HG02588 (cell line): ENCODE results near the gene ZNF576.
"Not testable (repeated sequence)": the region's sequence is repeated elsewhere in the genome, so short reads cannot be mapped to it uniquely, and the experiment has no call there.

Experiments used
- ATAC-seq: cut with Tn5 transposase; IDR thresholded peaks from one replicate; pipeline ENCODE4 v1.9.1; 2021; ENCODE audit warnings: mild to moderate bottlenecking, moderate library complexity; ENCODE audit not compliant: unreplicated experiment

Gene ZNF576

GRCh38 chr19:43598445-43599240, 2.2 kb downstream of the ZNF576 start:
- no peak for ATAC-seq

GRCh38 chr19:43599635-43600295, 3.4 kb downstream of the ZNF576 start:
- ATAC-seq = no peak

GRCh38 chr19:43600326-43600725, 3.9 kb downstream of the ZNF576 start:
- not testable (repeated sequence) for ATAC-seq

- no peak for ATAC-seq
These were observed 9.6 kb downstream of the ZNF576 start for GRCh38 chr19:43605875-43606568.

- ATAC-seq = no peak
These were observed 10.3 kb downstream of the ZNF576 start for GRCh38 chr19:43606569-43607229.

- ATAC-seq = no peak
These were observed 11.1 kb downstream of the ZNF576 start for GRCh38 chr19:43607238-43608205.

GRCh38 chr19:43609872-43610271, 13.5 kb downstream of the ZNF576 start:
- ATAC-seq = no peak

- ATAC-seq = no peak
These were observed 14.1 kb downstream of the ZNF576 start for GRCh38 chr19:43610493-43610892.

- ATAC-seq = no peak
These were observed 15.4 kb downstream of the ZNF576 start, which contains the start of gene SRRM5 for GRCh38 chr19:43611788-43612187. Gene SRRM5 (plus strand): TSS chr19:43612088. CDS start chr19:43612122, 34 bp downstream.

- ATAC-seq = no peak
These were observed 16.0 kb downstream of the ZNF576 start for GRCh38 chr19:43612374-43612773.

- no peak for ATAC-seq
These were observed 19.9 kb downstream of the ZNF576 start for GRCh38 chr19:43616306-43616705.

- no peak for ATAC-seq
These were observed 20.6 kb downstream of the ZNF576 start for GRCh38 chr19:43616954-43617353.

- ATAC-seq = peak; percentile 27
These were observed 22.5 kb downstream of the ZNF576 start for GRCh38 chr19:43618921-43619261.

- ATAC-seq = peak; percentile 81
These were observed 23.1 kb downstream of the ZNF576 start, which contains the start of gene ZNF428 for GRCh38 chr19:43619262-43620060. Gene ZNF428 (minus strand): TSS chr19:43619629. CDS start chr19:43614304, 5,325 bp downstream.

GRCh38 chr19:43620061-43621001, 23.9 kb downstream of the ZNF576 start:
- ATAC-seq = no peak

GRCh38 chr19:43622070-43622469, 25.7 kb downstream of the ZNF576 start:
- no peak for ATAC-seq

- no peak for ATAC-seq
These were observed 26.6 kb downstream of the ZNF576 start for GRCh38 chr19:43622956-43623355.
